GM18867 (cell line): ENCODE data around the gene PTPMT1.
A peak's percentile ranks its signal among the peaks of the same experiment; 100 is the strongest.
"Not testable (repeated sequence)": the region's sequence is repeated elsewhere in the genome, so short reads cannot be mapped to it uniquely, and the experiment has no call there.

Experiments used
- ATAC-seq: cut with Tn5 transposase; IDR thresholded peaks from one replicate; pipeline ENCODE4 v1.9.1; 2021; ENCODE audit warnings: mild to moderate bottlenecking, moderate library complexity; ENCODE audit not compliant: unreplicated experiment

The PTPMT1 gene

GRCh38 chr11:47545298-47545697 is 20.1 kb upstream of the PTPMT1 start:
- no peak for ATAC-seq

DNA sequence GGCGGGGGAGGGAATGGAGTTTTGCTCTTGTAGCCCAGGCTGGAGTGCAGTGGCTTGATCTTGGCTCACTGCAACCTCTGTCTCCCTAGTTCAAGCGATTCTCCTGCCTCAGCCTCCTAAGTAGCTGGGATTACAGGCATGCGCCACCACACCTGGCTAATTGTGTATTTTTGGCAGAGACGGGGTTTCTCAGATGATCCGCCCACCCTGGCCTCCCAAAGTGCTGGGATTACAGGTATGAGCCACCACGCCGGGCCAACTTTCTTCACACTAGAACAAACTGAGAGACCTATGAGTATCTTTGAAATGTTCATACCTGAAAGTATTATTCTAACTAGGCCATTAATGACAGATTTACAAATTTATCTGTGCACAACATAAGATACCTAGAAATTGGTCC is 19.1 kb upstream of the PTPMT1 start:
- not testable (repeated sequence) for ATAC-seq

DNA sequence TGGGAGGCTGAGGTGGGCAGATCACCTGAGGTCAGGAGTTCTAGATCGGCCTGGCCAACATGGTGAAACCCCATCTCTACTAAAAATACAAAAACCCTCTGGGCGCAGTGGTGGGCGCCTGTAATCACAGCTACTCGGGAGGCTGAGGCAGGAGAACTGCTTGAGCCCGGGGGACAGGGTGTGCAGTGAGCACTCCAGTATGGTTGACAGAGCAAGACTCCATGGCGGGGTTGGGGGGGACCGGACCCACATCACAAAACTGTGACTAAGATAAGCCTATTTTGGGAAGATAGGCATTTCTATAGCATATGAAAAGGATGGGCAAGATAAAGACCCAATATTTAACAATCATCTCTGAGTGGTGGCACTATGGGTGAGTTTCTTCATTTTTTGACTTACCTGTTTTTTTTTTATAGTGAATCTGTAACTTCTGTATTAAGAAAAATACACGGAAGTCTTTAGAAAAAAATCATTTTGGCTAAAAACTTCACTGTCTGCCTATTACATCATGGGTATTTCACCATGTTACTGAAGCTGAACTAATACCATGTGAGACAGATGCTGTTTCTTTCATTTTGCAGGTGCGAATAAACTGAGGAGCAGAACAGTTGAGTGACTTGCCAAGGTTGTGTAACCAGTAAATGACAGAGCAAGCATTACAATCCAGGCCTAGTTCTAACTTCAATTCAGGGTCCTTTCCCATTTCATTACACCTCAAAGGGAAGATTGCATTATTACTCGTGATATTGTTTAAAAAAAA is 14.9 kb upstream of the PTPMT1 start:
- ATAC-seq = no peak

- peak; percentile 25 for ATAC-seq
These were observed 14.3 kb upstream of the PTPMT1 start for GRCh38 chr11:47551086-47551485.

DNA sequence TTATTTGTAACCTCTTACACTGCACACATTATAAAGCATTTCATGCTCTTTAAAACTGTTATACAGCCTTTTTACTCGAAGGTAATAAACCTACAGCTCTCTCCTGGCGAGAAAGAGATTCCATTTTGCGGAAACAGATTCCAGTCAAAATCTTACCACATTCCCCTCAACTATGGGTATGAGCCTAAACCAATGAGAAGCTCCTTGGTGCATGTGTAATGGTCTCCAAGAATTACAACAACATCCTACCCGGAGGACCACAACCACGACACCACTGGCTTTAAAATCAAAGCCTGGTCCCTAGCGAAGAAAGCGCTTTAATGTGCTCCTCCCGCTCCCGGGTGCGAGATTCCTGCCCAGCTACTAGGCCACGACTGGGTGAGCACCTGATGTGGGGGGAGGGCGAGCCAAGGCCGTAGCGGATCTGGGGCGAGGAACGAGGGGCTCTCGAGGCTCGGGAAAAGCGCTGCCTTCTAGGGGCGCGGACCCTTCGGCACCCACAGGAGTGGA is 13.3 kb upstream of the PTPMT1 start:
- peak; percentile 2 for ATAC-seq

DNA sequence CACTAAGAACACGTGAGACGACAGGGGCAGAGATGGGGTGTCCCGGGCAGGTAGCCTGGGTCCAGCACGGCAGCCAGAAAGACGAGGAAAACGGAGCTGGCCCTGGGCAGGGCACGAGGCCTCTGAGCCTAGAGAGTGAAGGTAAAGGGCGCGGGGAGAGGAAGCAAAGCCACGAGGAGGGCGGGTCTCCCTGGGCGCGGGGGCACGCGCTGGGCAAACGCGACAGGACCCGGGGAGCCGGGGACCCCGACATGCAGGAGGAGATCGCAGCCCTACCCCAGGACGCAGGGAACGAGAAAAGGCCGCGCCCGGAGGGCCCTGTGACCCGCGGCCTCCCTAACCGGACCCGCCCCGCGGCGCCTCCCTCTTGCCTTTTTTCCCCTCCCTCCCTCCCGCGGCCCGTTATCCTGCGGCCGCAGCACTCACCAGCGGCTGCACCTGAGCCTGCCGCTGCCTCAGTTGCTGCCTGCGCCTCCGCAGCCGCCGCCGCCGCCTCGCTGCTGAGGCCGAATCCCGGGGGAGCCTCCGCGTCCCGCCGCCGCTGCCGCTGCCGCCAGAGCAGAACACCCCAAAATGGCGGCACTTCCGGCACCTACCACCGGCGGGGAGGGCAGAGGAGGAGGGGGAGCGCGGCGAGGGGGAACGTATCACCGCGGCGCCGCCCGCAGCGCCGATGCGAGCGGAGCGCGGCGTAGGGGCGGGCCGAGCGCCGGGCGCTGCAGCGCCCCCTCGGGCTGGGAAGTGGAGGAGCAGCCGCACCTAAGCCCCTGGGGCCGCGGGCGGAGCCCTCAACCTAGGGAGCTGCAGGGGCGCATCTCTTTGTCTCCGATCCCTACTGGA is 12.6 kb upstream of the PTPMT1 start, which contains the start of gene CELF1:
TSS of gene CELF1 (minus strand) at position 567 of the 840 bp plus-strand sequence. CDS start 53,609 bp downstream, outside the sequence.
- ATAC-seq = peak; percentile 87

DNA sequence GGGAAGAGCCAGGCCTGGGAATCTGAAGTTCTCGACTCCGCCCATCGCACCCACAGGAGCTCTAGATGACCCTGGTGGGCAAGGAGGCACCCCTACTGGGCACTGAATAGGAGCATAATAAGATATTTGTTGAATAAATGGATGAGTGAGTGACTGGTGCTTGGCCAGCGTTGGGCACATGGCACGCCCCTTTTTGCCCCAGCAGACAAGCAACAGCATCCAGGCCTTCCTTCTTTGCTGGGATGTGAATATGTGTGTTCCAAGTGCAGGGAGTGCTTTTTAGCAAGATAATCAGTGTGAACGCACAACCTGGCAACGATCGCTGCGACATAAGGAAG is 12.0 kb upstream of the PTPMT1 start:
- peak; percentile 29 for ATAC-seq

- ATAC-seq = not testable (repeated sequence)
These were observed 8.4 kb upstream of the PTPMT1 start for GRCh38 chr11:47557004-47557403.

DNA sequence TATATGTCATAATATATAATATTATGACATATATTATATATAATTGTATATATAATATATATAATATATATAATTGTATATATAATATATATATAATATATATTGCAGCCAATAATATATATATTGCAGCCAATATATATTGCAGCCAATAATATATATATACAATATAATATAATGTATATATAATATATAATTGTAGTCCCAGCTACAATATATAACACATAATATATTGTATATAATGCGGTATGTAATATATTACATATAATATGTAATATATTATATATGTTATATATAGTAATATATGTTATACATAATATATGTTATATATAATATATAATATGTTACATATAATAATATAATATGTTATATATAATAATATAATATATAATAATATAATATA is 6.7 kb upstream of the PTPMT1 start:
- ATAC-seq = no peak

DNA sequence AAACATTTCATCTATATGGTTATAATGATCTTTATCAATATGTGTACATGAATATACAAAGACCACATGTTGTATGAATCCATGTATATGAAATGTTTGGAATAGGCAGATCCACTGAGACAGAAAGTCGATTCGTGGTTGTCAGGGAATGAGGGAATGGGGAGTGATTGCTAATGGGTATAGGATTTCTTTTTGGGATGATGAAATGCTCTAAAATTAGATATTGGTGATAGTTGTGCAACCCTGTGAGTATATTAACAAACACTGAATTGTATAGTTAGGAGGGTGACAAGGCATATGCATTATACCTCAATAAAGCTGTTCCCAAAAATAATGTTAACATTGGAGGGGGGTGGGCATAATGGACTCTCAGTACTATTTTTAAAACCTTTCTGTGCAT is 5.0 kb upstream of the PTPMT1 start:
- no peak for ATAC-seq

- not testable (repeated sequence) for ATAC-seq
These were observed 3.0 kb upstream of the PTPMT1 start for GRCh38 chr11:47562393-47562792.

- ATAC-seq = not testable (repeated sequence)
These were observed 1.0 kb upstream of the PTPMT1 start for GRCh38 chr11:47564366-47564765.

- no peak for ATAC-seq
These were observed 463 bp upstream of the PTPMT1 start for GRCh38 chr11:47564933-47565339.

- no peak for ATAC-seq
These were observed 825 bp downstream of the PTPMT1 start for GRCh38 chr11:47566149-47566698.

DNA sequence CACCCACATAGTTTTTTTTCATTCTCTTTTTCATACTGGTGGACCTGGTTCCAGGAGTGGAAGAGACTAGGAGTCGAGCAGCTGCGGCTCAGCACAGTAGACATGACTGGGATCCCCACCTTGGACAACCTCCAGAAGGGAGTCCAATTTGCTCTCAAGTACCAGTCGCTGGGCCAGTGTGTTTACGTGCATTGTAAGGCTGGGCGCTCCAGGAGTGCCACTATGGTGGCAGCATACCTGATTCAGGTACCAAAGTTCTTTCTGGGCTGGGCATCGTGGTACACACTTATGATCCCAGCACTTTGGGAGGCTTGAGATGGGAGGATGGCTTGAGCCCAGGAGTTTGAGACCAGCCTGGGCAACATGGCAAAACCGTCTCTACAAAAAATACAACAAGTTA is 4.2 kb downstream of the PTPMT1 start:
- ATAC-seq = no peak

DNA sequence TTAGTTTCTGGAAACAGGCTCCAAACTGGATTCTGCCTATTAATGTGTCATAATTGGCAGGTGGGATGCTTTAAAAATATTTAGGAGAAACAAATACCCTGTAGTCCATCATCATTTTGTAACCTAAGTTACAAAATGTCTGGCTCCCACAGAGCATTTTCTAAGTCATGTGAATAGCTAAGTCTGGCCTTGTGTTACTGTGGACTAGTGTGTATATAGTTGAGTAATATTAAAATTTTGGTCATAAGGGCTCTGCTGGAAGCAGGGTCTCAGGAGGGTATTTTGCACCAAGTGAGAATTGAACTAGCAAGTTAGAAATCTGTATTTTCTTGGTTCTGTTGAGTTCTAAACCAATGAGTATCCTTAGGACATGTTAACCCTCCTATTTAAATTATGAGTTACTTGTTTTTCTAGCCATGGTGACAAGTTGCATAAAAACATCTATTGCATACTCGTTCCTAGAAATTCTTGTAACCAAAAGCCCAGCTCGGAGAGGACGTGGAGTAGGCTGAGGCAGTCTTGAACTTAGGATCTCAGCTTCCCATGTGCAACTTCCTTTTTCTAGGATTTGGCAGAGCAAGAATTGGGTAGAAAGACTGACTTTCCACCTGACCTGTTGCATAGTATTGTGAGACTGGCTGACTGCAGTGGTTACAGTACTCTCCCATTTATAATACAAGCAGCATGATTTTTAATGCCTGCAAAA is 5.4 kb downstream of the PTPMT1 start:
- ATAC-seq = no peak

DNA sequence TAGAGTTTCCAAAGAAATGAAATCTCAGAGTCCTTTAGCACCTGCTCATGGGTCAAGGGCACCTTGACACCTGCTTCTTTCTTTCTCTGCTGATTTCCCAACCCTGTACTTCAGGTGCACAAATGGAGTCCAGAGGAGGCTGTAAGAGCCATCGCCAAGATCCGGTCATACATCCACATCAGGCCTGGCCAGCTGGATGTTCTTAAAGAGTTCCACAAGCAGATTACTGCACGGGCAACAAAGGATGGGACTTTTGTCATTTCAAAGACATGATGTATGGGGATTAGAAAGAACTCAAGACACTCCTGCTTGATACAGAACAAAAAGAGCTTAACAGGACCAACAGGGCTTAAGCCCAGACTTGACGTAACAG is 5.9 kb downstream of the PTPMT1 start:
- no peak for ATAC-seq

DNA sequence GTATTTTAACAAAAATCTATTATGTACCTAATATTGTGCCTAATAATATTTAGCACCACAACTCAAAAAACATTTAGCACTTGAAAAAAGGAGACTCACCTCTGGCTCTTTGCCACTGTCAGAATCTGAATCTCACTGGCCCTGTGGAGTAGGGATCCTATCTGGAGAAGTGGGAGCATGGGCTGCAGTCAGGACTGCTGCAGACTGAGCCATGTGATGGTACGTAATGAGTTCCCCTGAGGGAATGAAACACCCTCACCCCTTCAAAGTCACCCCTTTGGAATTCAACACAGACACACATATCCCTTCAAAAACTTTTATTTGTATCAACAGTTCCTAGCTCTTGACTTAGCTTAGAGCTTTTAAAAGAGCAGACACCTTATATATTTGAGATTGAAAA is 6.5 kb downstream of the PTPMT1 start:
- no peak for ATAC-seq

DNA sequence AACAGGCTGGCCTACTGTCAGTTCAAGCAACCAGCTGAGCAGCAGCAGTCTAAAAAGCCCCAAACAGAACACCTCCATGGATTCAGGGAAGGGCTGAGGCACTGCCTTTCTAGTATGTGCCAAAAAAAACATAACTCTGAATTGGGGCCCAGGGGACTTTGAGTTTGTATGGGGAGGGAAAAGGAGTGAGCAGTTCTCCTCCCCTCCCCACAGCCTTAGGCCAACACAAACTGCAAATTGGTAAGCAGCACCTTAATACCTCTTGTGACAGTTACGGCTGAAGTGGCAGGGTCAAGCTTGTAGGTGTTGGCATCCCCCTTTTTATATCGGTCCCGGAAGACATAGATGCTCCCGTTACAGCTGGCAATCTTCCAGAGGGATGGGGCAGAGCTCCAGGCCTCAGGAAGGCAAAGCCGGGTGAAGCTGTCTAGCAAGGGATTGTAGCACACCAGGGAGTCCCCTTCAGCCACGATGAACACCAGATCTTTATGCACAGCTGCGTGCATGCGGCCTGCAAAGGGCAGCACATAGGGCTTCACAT is 7.4 kb downstream of the PTPMT1 start:
- no peak for ATAC-seq

GRCh38 chr11:47573321-47573720 is 7.9 kb downstream of the PTPMT1 start:
- ATAC-seq = no peak
